ENCODE measurements around the gene METTL13.

DNA sequence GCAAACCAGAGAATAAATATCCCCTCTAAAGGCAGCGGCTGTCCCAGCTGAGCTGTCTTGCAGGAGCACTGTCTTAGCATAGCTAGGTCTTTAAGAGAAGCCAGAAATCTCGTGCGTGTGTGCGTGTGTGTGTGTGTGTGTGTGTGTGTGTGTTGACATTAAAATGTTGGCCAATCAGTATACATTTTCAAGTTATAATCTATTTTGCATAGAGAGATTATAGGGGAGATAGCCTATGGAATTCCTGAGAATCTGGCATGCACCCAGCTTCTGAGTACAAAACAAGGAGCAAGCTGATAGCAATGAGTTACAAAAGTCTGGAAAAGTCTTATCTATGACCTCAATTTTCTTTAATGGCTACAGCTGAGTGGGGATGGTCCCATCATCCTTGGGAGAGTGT, 17.7 kb downstream of the METTL13 start:
- no peak for TF ChIP-seq POLR2AphosphoS5 (IDR thresholded peaks at IDR 0.05; ENCODE audit: low read depth, low read length)
- TF ChIP-seq REST (IDR thresholded peaks at IDR 0.05; ENCODE audit: insufficient read depth in 1 of 2, low read depth in 2 of 2, low read length in 2 of 2) = no peak
- TF ChIP-seq SIN3A (IDR thresholded peaks at IDR 0.05; ENCODE audit: borderline replicate concordance, insufficient read depth, low read length) = no peak
- no peak for TF ChIP-seq FOXP2 (optimal IDR thresholded peaks at IDR 0.05; ENCODE audit: borderline replicate concordance, extremely low read depth, extremely low read length, insufficient read depth)
- no peak for TF ChIP-seq TAF1 (IDR thresholded peaks at IDR 0.05; ENCODE audit: borderline replicate concordance, insufficient read depth, low read length)
